ENCODE results near the gene MYBL2. TPM values are rescaled to one million over a fixed set of nuclear protein-coding genes. Genes with fewer than 3 reads are reported as not detected.

MYBL2 gene
- total RNA-seq, 1 donor from 2014 or later: 14.7 TPM

- peaks cover 13% of the 10 kb centered on the region for H3K36me3 Mint-ChIP-seq (ENCODE audit: unreplicated experiment)
- H3K27ac Mint-ChIP-seq (ENCODE audit: unreplicated experiment): no peak overlapping the region
- H3K4me1 Mint-ChIP-seq (ENCODE audit: unreplicated experiment): no peaks in the 10 kb centered on the region
- DNase-seq (ENCODE audit: extremely low spot score, unreplicated experiment): no peak
- no peaks in the 10 kb centered on the region for H3K9me3 Mint-ChIP-seq (ENCODE audit: unreplicated experiment)
- no peaks in the 10 kb centered on the region for H3K27me3 Mint-ChIP-seq (ENCODE audit: unreplicated experiment)
- H3K4me3 Mint-ChIP-seq (ENCODE audit: unreplicated experiment): no peak overlapping the region
- TF ChIP-seq, protein P1, sequence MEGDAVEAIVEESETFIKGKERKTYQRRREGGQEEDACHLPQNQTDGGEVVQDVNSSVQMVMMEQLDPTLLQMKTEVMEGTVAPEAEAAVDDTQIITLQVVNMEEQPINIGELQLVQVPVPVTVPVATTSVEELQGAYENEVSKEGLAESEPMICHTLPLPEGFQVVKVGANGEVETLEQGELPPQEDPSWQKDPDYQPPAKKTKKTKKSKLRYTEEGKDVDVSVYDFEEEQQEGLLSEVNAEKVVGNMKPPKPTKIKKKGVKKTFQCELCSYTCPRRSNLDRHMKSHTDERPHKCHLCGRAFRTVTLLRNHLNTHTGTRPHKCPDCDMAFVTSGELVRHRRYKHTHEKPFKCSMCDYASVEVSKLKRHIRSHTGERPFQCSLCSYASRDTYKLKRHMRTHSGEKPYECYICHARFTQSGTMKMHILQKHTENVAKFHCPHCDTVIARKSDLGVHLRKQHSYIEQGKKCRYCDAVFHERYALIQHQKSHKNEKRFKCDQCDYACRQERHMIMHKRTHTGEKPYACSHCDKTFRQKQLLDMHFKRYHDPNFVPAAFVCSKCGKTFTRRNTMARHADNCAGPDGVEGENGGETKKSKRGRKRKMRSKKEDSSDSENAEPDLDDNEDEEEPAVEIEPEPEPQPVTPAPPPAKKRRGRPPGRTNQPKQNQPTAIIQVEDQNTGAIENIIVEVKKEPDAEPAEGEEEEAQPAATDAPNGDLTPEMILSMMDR (IDR thresholded peaks at IDR 0.05): no peak
Observed at GRCh38 chr20:43711098-43711654, 44.3 kb downstream of the MYBL2 start.

- H3K36me3 Mint-ChIP-seq (ENCODE audit: unreplicated experiment): peaks cover 7% of the 10 kb centered on the region
- H3K27ac Mint-ChIP-seq (ENCODE audit: unreplicated experiment): no peak overlapping the region
- no peaks in the 10 kb centered on the region for H3K4me1 Mint-ChIP-seq (ENCODE audit: unreplicated experiment)
- H3K4me3 Mint-ChIP-seq (ENCODE audit: unreplicated experiment): no peak overlapping the region
- TF ChIP-seq, protein P1 (IDR thresholded peaks at IDR 0.05): no peak
- DNase-seq (ENCODE audit: extremely low spot score, unreplicated experiment): no peak
- no peaks in the 10 kb centered on the region for H3K27me3 Mint-ChIP-seq (ENCODE audit: unreplicated experiment)
- no peaks in the 10 kb centered on the region for H3K9me3 Mint-ChIP-seq (ENCODE audit: unreplicated experiment)
Observed at GRCh38 chr20:43715044-43715443, 48.1 kb downstream of the MYBL2 start.

DNA sequence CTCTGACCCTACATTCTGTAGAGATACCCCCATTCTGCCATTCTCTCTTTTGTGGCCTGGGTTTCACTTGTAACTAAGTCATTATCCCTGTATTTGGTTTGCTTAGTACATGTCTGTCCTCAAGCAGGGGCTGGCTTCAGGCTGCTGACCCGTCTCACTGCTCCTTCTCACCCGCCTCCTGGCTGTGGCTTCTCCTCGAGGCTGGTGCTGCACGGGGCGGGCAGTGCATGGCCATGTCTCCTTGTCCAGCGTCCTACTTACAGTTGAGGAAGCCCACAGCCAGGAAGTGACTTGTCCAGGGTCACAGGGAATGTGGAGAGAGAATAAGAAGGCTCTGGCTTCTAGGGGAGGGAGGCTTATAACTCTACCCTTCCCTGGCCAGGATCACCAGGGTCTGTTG lies 48.6 kb downstream of the MYBL2 start:
- DNase-seq (ENCODE audit: extremely low spot score, unreplicated experiment): no peak
- Mint-ChIP-seq H3K9me3 (ENCODE audit: unreplicated experiment) (no peaks in the 10 kb centered on the region), H3K27me3 (ENCODE audit: unreplicated experiment) (no peaks in the 10 kb centered on the region), H3K36me3 (ENCODE audit: unreplicated experiment) (peaks cover 7% of the 10 kb centered on the region), H3K27ac (ENCODE audit: unreplicated experiment) (no peak overlapping the region), H3K4me1 (ENCODE audit: unreplicated experiment) (no peaks in the 10 kb centered on the region), H3K4me3 (ENCODE audit: unreplicated experiment) (no peak overlapping the region)
- TF ChIP-seq, protein P1 (IDR thresholded peaks at IDR 0.05): no peak

DNA sequence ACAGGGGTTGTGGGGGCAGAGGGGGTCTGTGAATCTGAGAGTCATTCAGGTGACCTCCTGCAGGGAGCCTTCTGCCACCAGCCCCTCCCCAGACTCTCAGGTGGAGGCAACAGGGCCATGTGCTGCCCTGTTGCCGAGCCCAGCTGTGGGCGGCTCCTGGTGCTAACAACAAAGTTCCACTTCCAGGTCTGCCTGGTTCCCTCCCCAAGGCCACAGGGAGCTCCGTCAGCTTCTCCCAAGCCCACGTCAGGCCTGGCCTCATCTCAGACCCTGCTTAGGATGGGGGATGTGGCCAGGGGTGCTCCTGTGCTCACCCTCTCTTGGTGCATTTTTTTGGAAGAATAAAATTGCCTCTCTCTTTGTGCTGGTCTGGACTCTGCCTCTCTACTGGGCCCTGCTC lies 49.2 kb downstream of the MYBL2 start:
- DNase-seq (ENCODE audit: extremely low spot score, unreplicated experiment): no peak
- TF ChIP-seq, protein P1 (IDR thresholded peaks at IDR 0.05): no peak
- no peaks in the 10 kb centered on the region for H3K9me3 Mint-ChIP-seq (ENCODE audit: unreplicated experiment)
- peaks cover 6% of the 10 kb centered on the region for H3K36me3 Mint-ChIP-seq (ENCODE audit: unreplicated experiment)
- H3K27ac Mint-ChIP-seq (ENCODE audit: unreplicated experiment): no peak overlapping the region
- no peaks in the 10 kb centered on the region for H3K27me3 Mint-ChIP-seq (ENCODE audit: unreplicated experiment)
- H3K4me1 Mint-ChIP-seq (ENCODE audit: unreplicated experiment): no peaks in the 10 kb centered on the region
- H3K4me3 Mint-ChIP-seq (ENCODE audit: unreplicated experiment): no peak overlapping the region

DNA sequence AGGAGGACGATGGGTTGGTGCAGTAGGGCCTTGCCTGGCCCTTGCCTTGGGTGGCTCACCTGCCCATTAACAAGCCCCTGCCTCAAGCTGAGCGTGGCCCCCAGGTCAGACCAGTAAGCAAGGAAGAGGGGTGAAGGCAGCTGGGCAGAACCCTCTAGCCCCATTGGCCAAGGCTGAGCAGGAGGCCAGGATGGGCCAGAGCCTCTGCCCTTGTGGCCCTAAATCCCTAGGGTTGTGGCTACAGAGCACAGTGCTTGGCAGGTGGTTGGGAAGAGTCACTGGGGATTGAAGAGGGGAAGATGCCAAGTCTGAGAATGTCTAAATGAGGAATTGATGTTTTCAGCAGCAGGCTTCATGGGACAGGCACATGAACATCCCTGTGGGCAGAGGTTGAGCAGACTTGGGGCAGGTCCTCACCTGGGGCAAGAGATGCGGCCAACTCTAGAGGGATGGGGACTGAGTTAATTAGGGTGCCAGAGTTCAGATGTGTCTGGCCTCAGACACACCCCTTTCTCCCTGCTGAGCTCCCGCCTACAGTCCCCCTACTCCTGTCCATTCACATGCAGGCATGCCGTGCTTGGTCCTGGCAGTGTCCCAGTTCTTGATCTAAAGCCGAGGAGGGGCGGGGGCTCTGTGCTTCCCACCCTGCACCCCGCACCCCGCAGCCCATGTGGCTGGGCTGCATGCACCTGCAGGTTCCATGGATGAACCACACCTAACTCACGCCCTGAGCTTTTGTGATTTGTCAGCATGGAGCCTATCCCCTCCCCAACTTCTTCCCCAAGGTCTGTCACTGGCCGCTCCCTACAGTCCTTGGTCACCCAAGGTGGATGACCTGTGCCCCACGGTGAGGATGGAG lies 50.1 kb downstream of the MYBL2 start:
- DNase-seq (ENCODE audit: extremely low spot score, unreplicated experiment): no peak
- Mint-ChIP-seq H3K36me3 (ENCODE audit: unreplicated experiment) (peaks cover 3% of the 10 kb centered on the region), H3K4me3 (ENCODE audit: unreplicated experiment) (no peak overlapping the region), H3K9me3 (ENCODE audit: unreplicated experiment) (no peaks in the 10 kb centered on the region), H3K27ac (ENCODE audit: unreplicated experiment) (no peak overlapping the region), H3K4me1 (ENCODE audit: unreplicated experiment) (no peaks in the 10 kb centered on the region), H3K27me3 (ENCODE audit: unreplicated experiment) (no peaks in the 10 kb centered on the region)
- TF ChIP-seq, protein P1 (IDR thresholded peaks at IDR 0.05): no peak
